ENCODE results near the gene MYL10.

- TF ChIP-seq TAF1 (IDR thresholded peaks at IDR 0.05; ENCODE audit: borderline replicate concordance, low read depth, low read length) (no peak), FOSL2 (IDR thresholded peaks at IDR 0.05; ENCODE audit: borderline replicate concordance, low read depth) (no peak), TEAD4 (IDR thresholded peaks at IDR 0.05; ENCODE audit: borderline replicate concordance, insufficient read depth) (no peak), NFIC (IDR thresholded peaks at IDR 0.05; ENCODE audit: borderline replicate concordance) (no peak), RFX5 (IDR thresholded peaks at IDR 0.05; ENCODE audit: low read length) (no peak), MAX (IDR thresholded peaks at IDR 0.05; ENCODE audit: low read depth) (no peak)
- TF ChIP-seq, protein P1, sequence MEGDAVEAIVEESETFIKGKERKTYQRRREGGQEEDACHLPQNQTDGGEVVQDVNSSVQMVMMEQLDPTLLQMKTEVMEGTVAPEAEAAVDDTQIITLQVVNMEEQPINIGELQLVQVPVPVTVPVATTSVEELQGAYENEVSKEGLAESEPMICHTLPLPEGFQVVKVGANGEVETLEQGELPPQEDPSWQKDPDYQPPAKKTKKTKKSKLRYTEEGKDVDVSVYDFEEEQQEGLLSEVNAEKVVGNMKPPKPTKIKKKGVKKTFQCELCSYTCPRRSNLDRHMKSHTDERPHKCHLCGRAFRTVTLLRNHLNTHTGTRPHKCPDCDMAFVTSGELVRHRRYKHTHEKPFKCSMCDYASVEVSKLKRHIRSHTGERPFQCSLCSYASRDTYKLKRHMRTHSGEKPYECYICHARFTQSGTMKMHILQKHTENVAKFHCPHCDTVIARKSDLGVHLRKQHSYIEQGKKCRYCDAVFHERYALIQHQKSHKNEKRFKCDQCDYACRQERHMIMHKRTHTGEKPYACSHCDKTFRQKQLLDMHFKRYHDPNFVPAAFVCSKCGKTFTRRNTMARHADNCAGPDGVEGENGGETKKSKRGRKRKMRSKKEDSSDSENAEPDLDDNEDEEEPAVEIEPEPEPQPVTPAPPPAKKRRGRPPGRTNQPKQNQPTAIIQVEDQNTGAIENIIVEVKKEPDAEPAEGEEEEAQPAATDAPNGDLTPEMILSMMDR (IDR thresholded peaks at IDR 0.05): no peak
Observed at GRCh38 chr7:101666741-101667140, 37.6 kb upstream of the MYL10 start.
